KMS-11 (cell line): Measurements from ENCODE around the gene OR52K1.

Experiments
- H2AFZ ChIP-seq: fragments of 200-600 bp; sonication (generic); 2 replicates; pipeline ENCODE4 v1.6.1; 2016; ENCODE audit warnings: antibody characterized with exemption, mixed run types, low read depth
- H3K27ac ChIP-seq: fragments of 200-600 bp; sonication (generic); 2 replicates; pipeline ENCODE4 v1.6.1; 2016; ENCODE audit warnings: mild to moderate bottlenecking, mixed run types
- H3K27me3 ChIP-seq: fragments of 200-600 bp; sonication (generic); 2 replicates; pipeline ENCODE4 v1.6.1; 2017; ENCODE audit warnings: mild to moderate bottlenecking, low read depth, mixed run types, moderate library complexity; ENCODE audit not compliant: insufficient read depth
- H3K36me3 ChIP-seq: fragments of 200-600 bp; sonication (generic); 2 replicates; pipeline ENCODE4 v1.6.1; 2017; ENCODE audit warnings: mild to moderate bottlenecking, mixed run types; ENCODE audit not compliant: insufficient read depth
- H3K4me1 ChIP-seq: fragments of 200-600 bp; sonication (generic); 2 replicates; pipeline ENCODE4 v1.6.1; 2016; ENCODE audit warnings: mild to moderate bottlenecking, low read depth, mixed run types; ENCODE audit not compliant: poor library complexity, severe bottlenecking
- H3K4me2 ChIP-seq: fragments of 200-600 bp; sonication (generic); 2 replicates; pipeline ENCODE4 v1.7.0; 2016; ENCODE audit warnings: mild to moderate bottlenecking, mixed run types
- H3K4me3 ChIP-seq: fragments of 200-600 bp; sonication (generic); IDR thresholded peaks from 2 replicates; pipeline ENCODE4 v1.6.1; 2017; ENCODE audit warnings: low read depth, low read length, mixed read lengths; ENCODE audit not compliant: insufficient read depth
- H3K79me2 ChIP-seq: fragments of 200-600 bp; sonication (generic); 2 replicates; pipeline ENCODE4 v1.6.1; 2016; ENCODE audit warnings: low read depth, mixed run types; ENCODE audit not compliant: insufficient read depth
- H3K9ac ChIP-seq: fragments of 200-600 bp; sonication (generic); 2 replicates; pipeline ENCODE4 v1.6.1; 2016; ENCODE audit warnings: mild to moderate bottlenecking, mixed run types
- H4K20me1 ChIP-seq: fragments of 200-600 bp; sonication (generic); 2 replicates; pipeline ENCODE4 v1.6.1; 2016; ENCODE audit warnings: mild to moderate bottlenecking, mixed run types; ENCODE audit not compliant: insufficient read depth
- CTCF ChIP-seq: fragments of 200-600 bp; sonication (generic); conservative IDR thresholded peaks from 2 replicates; pipeline ENCODE4 v1.6.1; 2017; ENCODE audit warnings: low read depth, mild to moderate bottlenecking, antibody characterized with exemption, low read length, moderate library complexity, mixed read lengths

Gene OR52K1

GRCh38 chr11:4455419-4455818 is 27.0 kb upstream of the OR52K1 start:
- H3K79me2 ChIP-seq = no peaks in the 10 kb centered on the region
- H3K27ac ChIP-seq = no peak overlapping the region
- H3K9ac ChIP-seq = no peak overlapping the region
- no peak overlapping the region for H2AFZ ChIP-seq
- TF ChIP-seq CTCF = no peak
- H3K4me3 ChIP-seq = no peak overlapping the region
- H3K27me3 ChIP-seq = no peaks in the 10 kb centered on the region
- no peaks in the 10 kb centered on the region for H4K20me1 ChIP-seq
- H3K4me2 ChIP-seq = no peak overlapping the region
- no peaks in the 10 kb centered on the region for H3K36me3 ChIP-seq
- no peaks in the 10 kb centered on the region for H3K4me1 ChIP-seq

- TF ChIP-seq CTCF = no peak
- H3K4me3 ChIP-seq = no peak overlapping the region
- H3K27me3 ChIP-seq = no peaks in the 10 kb centered on the region
- H3K79me2 ChIP-seq = no peaks in the 10 kb centered on the region
- H3K36me3 ChIP-seq = no peaks in the 10 kb centered on the region
- no peak overlapping the region for H3K4me2 ChIP-seq
- no peaks in the 10 kb centered on the region for H4K20me1 ChIP-seq
- no peaks in the 10 kb centered on the region for H3K4me1 ChIP-seq
- no peak overlapping the region for H3K27ac ChIP-seq
- H2AFZ ChIP-seq = no peak overlapping the region
- H3K9ac ChIP-seq = no peak overlapping the region
Measured at GRCh38 chr11:4459500-4459899, 22.9 kb upstream of the OR52K1 start.

- Histone ChIP-seq H3K4me1 (no peaks in the 10 kb centered on the region), H3K4me2 (no peak overlapping the region), H3K27me3 (no peaks in the 10 kb centered on the region), H2AFZ (no peak overlapping the region), H3K9ac (no peak overlapping the region), H3K36me3 (no peaks in the 10 kb centered on the region), H3K27ac (no peak overlapping the region), H3K4me3 (no peak overlapping the region), H3K79me2 (no peaks in the 10 kb centered on the region), H4K20me1 (no peaks in the 10 kb centered on the region)
- TF ChIP-seq CTCF = no peak
Measured at GRCh38 chr11:4460151-4460550, 22.3 kb upstream of the OR52K1 start.

- Histone ChIP-seq H3K79me2 (no peaks in the 10 kb centered on the region), H3K4me2 (no peak overlapping the region), H3K27ac (no peak overlapping the region), H3K36me3 (no peaks in the 10 kb centered on the region), H3K4me3 (no peak overlapping the region), H2AFZ (no peak overlapping the region), H3K27me3 (no peaks in the 10 kb centered on the region), H4K20me1 (no peaks in the 10 kb centered on the region), H3K4me1 (no peaks in the 10 kb centered on the region), H3K9ac (no peak overlapping the region)
- TF ChIP-seq CTCF = no peak
Measured at GRCh38 chr11:4464216-4465159, 18.0 kb upstream of the OR52K1 start.
